ENCODE data around the gene TRIM6.

The TRIM6 gene

GRCh38 chr11:5622802-5623201, 26.4 kb downstream of the TRIM6 start:
- DNase-seq (ENCODE audit: low read depth), result no peak
- no peak for TF ChIP-seq CTCF (conservative IDR thresholded peaks at IDR 0.05; ENCODE audit: low read depth, low read length)
- H3K4me3 ChIP-seq (ENCODE audit: low read depth, low read length), result no peak overlapping the region

GRCh38 chr11:5624489-5625279, 28.2 kb downstream of the TRIM6 start, which contains the start of gene TRIM34:
TSS of gene TRIM34 (plus strand) at chr11:5625001. CDS start at chr11:5632332, 7,331 bp downstream.
- TF ChIP-seq CTCF (conservative IDR thresholded peaks at IDR 0.05; ENCODE audit: low read depth, low read length), result no peak
- DNase-seq (ENCODE audit: low read depth), result peak; percentile 80
- H3K4me3 ChIP-seq (ENCODE audit: low read depth, low read length), result peak within 1 kb of the TSS; percentile 70

- peak overlapping the region; percentile 70 for H3K4me3 ChIP-seq (ENCODE audit: low read depth, low read length)
- TF ChIP-seq CTCF (conservative IDR thresholded peaks at IDR 0.05; ENCODE audit: low read depth, low read length), result no peak
- DNase-seq (ENCODE audit: low read depth), result no peak
Observed at GRCh38 chr11:5625281-5625680, 28.8 kb downstream of the TRIM6 start.

GRCh38 chr11:5626196-5626595, 29.8 kb downstream of the TRIM6 start:
- H3K4me3 ChIP-seq (ENCODE audit: low read depth, low read length), result no peak overlapping the region
- no peak for TF ChIP-seq CTCF (conservative IDR thresholded peaks at IDR 0.05; ENCODE audit: low read depth, low read length)
- peak; percentile 52 for DNase-seq (ENCODE audit: low read depth)

- TF ChIP-seq CTCF (conservative IDR thresholded peaks at IDR 0.05; ENCODE audit: low read depth, low read length), result no peak
- DNase-seq (ENCODE audit: low read depth), result no peak
- H3K4me3 ChIP-seq (ENCODE audit: low read depth, low read length), result no peak overlapping the region
Observed at GRCh38 chr11:5631417-5631816, 35.0 kb downstream of the TRIM6 start.

GRCh38 chr11:5631969-5632635, 35.7 kb downstream of the TRIM6 start:
- no peak for TF ChIP-seq CTCF (conservative IDR thresholded peaks at IDR 0.05; ENCODE audit: low read depth, low read length)
- H3K4me3 ChIP-seq (ENCODE audit: low read depth, low read length), result no peak overlapping the region
- no peak for DNase-seq (ENCODE audit: low read depth)

All from choroid plexus epithelial cell (primary cell).